ENCODE measurements around the gene MRAP2.
A peak's percentile ranks its signal among the peaks of the same experiment; 100 is the strongest.

The MRAP2 gene

DNA sequence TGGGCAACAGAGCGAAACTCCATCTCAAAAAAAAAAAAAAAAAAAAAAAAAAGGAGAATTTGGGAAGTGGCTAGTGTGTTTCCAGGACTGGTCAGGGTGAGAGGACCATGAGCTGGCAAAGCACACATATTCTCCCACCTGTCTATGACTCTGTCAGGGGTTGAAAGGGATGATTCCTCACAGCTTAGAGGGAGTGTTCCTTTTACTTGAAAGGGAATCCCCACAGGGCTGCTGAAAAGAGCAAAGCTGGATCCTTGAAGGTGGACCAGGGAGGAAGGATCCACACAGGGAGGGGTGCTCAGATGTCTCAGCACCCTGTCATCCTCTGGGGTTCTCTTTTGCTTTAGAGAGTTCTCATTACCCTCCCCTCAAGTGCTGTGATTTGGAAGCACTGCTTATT, 13.2 kb downstream of the MRAP2 start:
- no peak overlapping the region for H3K4me3 ChIP-seq (replicated peaks; ENCODE audit: low read depth, low read length)
- TF ChIP-seq, protein P1, sequence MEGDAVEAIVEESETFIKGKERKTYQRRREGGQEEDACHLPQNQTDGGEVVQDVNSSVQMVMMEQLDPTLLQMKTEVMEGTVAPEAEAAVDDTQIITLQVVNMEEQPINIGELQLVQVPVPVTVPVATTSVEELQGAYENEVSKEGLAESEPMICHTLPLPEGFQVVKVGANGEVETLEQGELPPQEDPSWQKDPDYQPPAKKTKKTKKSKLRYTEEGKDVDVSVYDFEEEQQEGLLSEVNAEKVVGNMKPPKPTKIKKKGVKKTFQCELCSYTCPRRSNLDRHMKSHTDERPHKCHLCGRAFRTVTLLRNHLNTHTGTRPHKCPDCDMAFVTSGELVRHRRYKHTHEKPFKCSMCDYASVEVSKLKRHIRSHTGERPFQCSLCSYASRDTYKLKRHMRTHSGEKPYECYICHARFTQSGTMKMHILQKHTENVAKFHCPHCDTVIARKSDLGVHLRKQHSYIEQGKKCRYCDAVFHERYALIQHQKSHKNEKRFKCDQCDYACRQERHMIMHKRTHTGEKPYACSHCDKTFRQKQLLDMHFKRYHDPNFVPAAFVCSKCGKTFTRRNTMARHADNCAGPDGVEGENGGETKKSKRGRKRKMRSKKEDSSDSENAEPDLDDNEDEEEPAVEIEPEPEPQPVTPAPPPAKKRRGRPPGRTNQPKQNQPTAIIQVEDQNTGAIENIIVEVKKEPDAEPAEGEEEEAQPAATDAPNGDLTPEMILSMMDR (IDR thresholded peaks at IDR 0.05; ENCODE audit: low read depth, low read length, missing control alignments) = no peak
- no peak for DNase-seq (ENCODE audit: extremely low read depth, low read depth)

DNA sequence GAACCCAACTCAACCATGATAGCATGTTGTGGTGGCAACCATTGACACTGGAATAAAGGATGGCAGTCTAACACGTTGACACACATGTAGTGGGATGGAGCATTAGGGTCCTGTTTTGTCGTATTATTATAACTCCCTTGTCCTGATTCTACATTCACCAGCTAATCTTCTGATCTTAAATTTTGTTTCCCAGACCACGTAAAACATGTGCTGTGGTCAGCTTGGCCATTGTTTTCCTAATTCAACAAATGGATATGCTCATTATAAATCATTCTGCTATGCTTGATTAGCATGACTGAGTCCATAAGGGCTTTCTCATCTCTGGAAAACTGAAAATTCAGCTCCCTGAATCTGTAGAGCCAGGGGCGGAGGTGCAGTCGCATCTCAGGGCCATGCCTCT, 15.0 kb downstream of the MRAP2 start:
- TF ChIP-seq, protein P1 (IDR thresholded peaks at IDR 0.05; ENCODE audit: low read depth, low read length, missing control alignments) = no peak
- no peak for DNase-seq (ENCODE audit: extremely low read depth, low read depth)
- no peak overlapping the region for H3K4me3 ChIP-seq (replicated peaks; ENCODE audit: low read depth, low read length)

DNA sequence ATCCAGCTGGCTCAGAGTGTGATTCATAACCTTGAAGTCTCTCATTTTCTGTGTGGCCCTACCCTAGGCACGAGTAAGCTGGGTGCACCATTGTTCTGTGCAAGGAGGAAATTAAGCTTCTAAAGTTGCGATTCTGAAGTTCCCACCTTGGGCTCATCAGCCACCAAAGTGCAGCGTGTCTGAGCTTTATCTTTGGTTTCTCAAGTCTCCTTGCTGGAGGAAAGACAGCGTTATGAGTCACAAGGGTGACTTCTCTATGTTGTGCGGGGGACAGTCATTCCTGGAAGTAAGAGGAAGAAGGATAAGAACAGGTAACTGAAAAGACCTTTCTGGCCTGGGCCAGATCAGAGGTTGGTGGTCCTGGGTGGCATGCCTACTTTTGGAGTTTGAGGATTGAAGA, 16.8 kb downstream of the MRAP2 start:
- no peak overlapping the region for H3K4me3 ChIP-seq (replicated peaks; ENCODE audit: low read depth, low read length)
- no peak for DNase-seq (ENCODE audit: extremely low read depth, low read depth)
- TF ChIP-seq, protein P1 (IDR thresholded peaks at IDR 0.05; ENCODE audit: low read depth, low read length, missing control alignments) = no peak

DNA sequence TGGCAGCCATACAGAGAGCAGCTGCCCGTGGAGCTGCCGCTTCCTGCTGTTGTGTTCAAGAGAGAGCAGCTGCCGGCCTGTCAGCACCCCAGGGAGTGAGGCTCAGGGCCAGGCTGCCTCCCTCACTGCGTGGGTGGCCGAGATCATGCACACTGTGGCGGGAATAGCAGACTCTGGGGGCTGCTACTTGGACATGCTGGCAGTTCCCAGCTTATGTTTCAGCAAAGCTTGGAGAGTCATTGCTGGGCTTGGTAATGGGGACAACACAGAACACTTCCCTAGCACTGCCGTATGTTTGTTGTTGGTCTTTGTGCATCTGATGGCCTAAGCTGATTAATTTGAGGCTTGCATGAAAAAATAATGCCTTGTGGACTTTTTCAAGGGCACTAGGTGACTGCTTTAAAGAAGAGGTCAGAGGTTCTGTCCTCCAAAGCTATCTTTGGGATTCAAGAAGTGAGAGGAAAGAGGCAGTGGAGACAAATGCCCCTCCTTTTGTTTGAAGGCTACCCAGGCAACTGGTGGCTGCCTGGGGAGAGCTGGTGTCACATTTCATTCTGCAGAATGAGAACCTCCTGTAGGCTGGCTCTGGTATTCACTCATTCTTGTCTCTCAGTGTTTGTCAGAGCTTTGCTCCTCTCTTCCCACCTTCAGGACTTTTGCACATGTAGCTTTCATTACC, 18.8 kb downstream of the MRAP2 start:
- DNase-seq (ENCODE audit: extremely low read depth, low read depth) = peak; percentile 29
- TF ChIP-seq, protein P1 (IDR thresholded peaks at IDR 0.05; ENCODE audit: low read depth, low read length, missing control alignments) = no peak
- H3K4me3 ChIP-seq (replicated peaks; ENCODE audit: low read depth, low read length) = no peak overlapping the region

DNA sequence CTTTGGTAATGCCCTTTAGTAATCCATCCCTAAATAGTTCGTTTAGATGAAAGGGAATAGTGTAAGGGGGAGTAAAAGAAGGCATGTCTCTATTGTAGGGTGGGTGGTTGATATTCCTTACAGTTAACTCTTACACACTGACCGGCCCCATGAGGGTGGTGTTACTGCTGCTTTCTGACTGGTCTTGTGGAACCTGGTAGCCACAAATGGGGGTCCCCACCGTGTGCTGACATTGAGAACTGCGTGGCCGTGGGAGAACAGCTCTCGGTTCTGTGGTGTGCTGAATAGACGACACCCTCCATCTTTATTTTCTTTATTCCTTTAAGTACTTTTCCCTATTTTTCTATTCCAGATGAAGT, 19.3 kb downstream of the MRAP2 start:
- H3K4me3 ChIP-seq (replicated peaks; ENCODE audit: low read depth, low read length) = no peak overlapping the region
- TF ChIP-seq, protein P1 (IDR thresholded peaks at IDR 0.05; ENCODE audit: low read depth, low read length, missing control alignments) = no peak
- DNase-seq (ENCODE audit: extremely low read depth, low read depth) = no peak

DNA sequence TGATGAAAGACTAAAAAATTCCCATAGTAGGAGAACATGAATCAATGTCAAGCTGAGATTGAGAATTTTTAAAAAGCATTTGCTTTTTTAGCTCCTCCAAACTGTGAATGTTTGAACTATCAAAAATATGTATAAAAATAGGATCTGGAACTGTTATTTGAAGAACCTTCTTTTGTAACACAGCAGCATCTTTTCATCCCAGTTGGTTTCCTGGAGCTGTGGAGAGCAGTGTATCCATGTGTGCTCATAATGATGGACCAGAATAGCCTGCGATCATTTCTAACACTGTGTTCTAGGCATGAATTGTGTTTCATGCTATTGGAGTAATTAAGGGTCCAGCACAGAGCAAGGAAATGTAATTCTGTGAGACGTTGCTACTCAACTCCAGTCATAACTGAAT, 22.1 kb downstream of the MRAP2 start:
- H3K4me3 ChIP-seq (replicated peaks; ENCODE audit: low read depth, low read length) = no peak overlapping the region
- no peak for DNase-seq (ENCODE audit: extremely low read depth, low read depth)
- TF ChIP-seq, protein P1 (IDR thresholded peaks at IDR 0.05; ENCODE audit: low read depth, low read length, missing control alignments) = no peak

DNA sequence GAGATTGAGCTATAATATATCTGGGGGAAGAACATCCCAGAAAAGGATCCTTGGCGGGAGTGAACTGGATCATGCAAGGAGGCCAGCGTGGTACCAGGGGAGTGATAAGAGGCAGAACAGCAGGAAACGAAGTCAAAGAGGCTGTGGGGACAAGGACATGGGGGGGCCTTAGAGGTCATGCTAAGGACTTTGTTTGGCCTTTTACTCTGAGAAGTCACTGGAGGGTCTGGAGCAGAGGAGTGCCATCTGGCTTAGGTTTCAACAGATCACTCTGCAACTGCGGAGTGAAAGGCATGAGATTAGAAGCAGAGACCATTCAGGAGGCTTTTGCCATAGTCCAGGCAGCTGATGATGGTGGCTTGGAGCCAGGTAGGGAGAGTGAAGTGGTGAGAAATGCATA, 24.3 kb downstream of the MRAP2 start:
- DNase-seq (ENCODE audit: extremely low read depth, low read depth) = no peak
- TF ChIP-seq, protein P1 (IDR thresholded peaks at IDR 0.05; ENCODE audit: low read depth, low read length, missing control alignments) = no peak
- no peak overlapping the region for H3K4me3 ChIP-seq (replicated peaks; ENCODE audit: low read depth, low read length)

Measured in HFF-Myc (cell line).